Measurements from ENCODE around the gene COL4A3.

The COL4A3 gene

DNA sequence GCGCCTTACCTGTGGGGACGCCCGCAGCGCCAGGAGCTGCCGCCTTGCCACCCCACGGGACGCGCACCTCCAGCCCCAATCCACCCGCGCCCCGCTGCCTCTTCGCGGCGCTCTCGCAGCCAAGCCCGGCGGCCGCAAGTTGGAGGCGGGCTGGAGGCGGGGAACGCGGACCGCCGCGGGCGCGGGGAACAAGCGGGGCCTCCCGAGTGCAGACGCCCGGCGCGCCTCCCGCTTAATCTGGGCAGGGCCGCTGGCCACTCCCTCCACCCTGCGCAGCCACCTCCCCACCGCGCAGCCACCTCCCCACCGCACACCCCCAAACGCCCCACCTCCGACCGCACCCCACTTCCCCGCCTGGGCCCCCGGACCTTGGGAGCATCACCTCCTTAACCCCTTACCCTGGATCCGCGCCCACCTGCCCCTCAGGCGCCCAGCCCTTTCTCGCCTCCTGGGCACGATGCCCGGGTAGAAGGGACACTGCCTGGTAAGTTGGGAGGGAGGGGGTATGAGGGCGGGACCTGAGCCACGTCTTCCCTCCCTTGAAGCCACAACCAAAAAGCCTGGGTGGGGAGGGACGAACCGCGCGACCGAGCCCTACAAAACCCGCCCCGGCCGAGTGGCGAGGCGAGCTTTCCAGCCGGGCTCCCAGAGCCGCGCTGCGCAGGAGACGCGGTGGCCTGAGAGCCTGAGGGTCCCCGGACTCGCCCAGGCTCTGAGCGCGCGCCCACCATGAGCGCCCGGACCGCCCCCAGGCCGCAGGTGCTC, at the start of gene COL4A3, which contains the start of gene COL4A4:
Gene COL4A3, plus strand, starts transcription at position 627 of the 765 bp plus-strand sequence. Its CDS starts 103 bp downstream, at position 730.
Gene COL4A4, minus strand, starts transcription at position 208 of the 765 bp plus-strand sequence. CDS start 16,722 bp downstream, outside the sequence.
- DNase-seq (ENCODE audit: low read depth in 2 of 2): no peak

DNA sequence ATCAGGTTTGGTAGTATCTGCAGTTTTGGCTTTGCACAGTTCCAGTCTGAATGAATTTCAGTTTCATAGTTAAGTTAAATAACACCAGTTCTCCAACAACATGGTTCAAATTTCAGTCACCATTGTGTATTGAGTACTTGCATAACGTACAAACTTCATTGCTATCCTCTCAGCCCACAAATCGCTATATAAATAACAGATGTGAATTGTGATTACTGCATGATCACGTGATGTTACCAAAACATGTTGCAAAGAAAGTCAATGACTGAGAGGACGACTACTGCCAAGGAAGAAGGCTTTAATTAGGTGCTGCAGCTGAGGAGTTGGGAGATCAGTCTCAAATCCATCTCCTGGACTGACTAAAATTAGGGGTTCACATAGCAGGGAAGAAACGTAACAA, 48.7 kb upstream of the COL4A3 start:
- DNase-seq (ENCODE audit: low read depth in 2 of 2): no peak

DNA sequence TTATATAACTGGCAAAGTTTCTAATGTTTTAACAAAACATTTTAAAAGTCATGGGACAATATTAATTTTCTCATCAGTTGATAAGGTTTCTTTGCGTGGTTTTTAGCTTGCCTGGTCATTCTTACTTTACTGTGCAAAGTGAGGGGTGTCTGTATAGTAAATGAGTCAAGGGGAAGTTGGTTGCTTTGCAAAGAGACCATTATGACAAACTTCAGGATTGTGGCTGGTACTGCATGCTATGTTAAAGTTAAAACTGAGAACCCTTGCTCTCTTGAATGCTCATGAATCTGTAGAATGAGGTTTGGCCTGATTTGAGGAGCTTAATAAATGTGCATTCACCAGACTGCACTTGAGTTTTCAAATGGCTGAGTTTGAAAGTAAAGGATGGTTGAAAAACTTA, 47.4 kb upstream of the COL4A3 start:
- no peak for DNase-seq (ENCODE audit: low read depth in 2 of 2)

- DNase-seq (ENCODE audit: low read depth in 2 of 2): no peak
Observed at GRCh38 chr2:227117852-227118251, 46.6 kb upstream of the COL4A3 start.

DNA sequence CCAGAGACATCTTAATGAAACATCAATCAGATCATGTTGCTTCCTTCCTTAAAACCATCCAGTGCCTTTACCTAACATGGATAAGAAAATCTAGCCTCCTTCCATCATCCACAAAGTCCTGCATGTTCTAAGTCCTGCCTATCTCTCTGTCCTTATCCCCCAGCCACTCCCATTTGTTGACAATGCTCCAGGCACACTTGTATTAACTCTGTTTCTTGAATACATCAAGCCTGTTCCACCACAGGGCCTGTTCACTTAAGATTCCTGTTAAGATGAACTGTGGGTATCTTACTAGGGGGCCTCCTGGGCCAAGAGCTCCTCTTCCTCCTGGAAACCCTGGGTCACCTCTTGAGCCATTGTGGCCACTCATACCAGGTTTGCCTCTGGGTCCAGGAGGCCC, 46.1 kb upstream of the COL4A3 start:
- DNase-seq (ENCODE audit: low read depth in 2 of 2): no peak

- DNase-seq (ENCODE audit: low read depth in 2 of 2): no peak
Observed at GRCh38 chr2:227123697-227124096, 40.7 kb upstream of the COL4A3 start.

- DNase-seq (ENCODE audit: low read depth in 2 of 2): no peak
Observed at GRCh38 chr2:227124811-227125210, 39.6 kb upstream of the COL4A3 start.

- DNase-seq (ENCODE audit: low read depth in 2 of 2): no peak
Observed at GRCh38 chr2:227125506-227125905, 38.9 kb upstream of the COL4A3 start.

DNA sequence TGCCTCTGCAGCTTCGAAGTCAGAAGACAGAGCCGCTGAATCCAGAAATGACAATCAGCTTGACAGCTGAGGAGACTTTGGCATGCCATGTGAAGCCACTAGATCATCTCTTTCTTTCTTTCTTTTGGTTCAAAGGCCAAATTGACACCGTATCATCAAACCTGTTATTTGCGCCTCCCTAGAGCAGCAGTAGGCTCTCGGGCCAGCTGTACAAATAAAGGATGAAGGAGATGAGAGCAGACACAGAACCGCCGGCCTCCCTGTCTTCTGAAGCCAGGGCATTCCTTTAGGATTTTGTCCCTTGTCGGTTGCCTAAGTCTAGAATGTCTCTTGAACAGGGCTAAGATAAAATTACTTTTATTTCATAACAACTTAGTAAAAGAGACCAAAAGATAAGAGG, 37.2 kb upstream of the COL4A3 start:
- no peak for DNase-seq (ENCODE audit: low read depth in 2 of 2)

GRCh38 chr2:227130636-227131035, 33.8 kb upstream of the COL4A3 start:
- no peak for DNase-seq (ENCODE audit: low read depth in 2 of 2)

GRCh38 chr2:227132986-227133385, 31.4 kb upstream of the COL4A3 start:
- no peak for DNase-seq (ENCODE audit: low read depth in 2 of 2)

GRCh38 chr2:227134591-227134990, 29.8 kb upstream of the COL4A3 start:
- no peak for DNase-seq (ENCODE audit: low read depth in 2 of 2)

DNA sequence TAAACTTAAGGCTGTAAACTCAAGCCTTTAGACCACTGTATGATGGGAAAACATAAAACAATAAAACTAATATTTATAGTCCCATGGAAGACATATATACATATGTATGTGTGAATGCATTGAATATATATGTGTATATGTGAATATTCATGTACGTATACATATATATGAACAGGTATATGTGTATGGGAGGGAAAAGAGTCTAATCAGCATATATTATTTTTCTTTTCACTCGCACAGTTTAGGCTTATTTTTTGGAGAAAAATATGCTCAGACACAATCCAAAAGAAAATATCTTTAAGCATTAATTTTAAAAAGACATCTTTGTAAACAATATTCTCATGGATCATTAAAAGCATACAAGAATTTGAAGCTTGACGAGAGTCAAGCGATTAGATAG, 23.1 kb upstream of the COL4A3 start:
- DNase-seq (ENCODE audit: low read depth in 2 of 2): no peak

DNA sequence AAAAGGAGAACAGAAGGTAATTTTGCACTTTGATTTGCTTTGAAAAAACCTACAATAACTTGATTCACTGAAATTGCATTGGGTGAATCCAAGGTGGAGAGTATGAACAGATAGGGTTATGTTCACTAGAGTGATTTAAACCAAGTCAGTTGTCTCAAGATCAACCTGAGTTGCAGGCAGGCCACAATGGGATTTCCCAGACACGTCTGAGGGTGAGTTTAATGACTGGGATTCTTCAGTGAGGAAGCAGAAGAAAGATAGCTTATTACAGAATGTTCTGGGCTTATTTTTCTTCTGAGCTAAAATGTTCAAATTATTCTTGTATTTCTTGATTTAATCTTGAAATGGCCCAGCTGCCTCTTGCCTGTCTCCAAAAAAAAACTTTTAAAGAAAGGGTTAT, 20.5 kb upstream of the COL4A3 start:
- DNase-seq (ENCODE audit: low read depth in 2 of 2): no peak

DNA sequence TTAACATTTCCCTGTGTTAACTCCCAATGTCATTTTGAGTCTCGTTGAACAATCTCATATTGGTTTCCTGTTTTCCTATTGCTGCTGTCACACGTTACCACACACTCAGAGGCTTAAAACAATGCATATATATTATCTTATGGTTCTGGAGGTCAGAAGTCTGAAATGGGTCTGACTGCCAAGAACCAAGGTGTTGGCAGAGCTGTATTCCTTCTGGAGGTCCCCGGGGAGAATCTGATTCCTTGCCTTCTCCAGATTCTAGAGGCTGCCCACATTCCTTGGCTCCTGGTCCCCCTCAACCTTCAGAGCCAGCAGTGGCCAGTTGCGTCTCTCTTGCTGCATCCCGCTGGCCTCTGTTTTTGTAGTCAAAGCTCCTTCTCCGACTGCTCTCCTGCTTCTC, 18.0 kb upstream of the COL4A3 start:
- no peak for DNase-seq (ENCODE audit: low read depth in 2 of 2)

- DNase-seq (ENCODE audit: low read depth in 2 of 2): no peak
Observed at GRCh38 chr2:227147023-227147422, 17.4 kb upstream of the COL4A3 start.

- DNase-seq (ENCODE audit: low read depth in 2 of 2): no peak
Observed at GRCh38 chr2:227148106-227148505, 16.3 kb upstream of the COL4A3 start.

GRCh38 chr2:227150222-227150936, 14.0 kb upstream of the COL4A3 start:
- DNase-seq (ENCODE audit: low read depth in 2 of 2): no peak

- DNase-seq (ENCODE audit: low read depth in 2 of 2): no peak
Observed at GRCh38 chr2:227152093-227152766, 12.2 kb upstream of the COL4A3 start.

GRCh38 chr2:227153307-227153706, 11.1 kb upstream of the COL4A3 start:
- DNase-seq (ENCODE audit: low read depth in 2 of 2): no peak

DNA sequence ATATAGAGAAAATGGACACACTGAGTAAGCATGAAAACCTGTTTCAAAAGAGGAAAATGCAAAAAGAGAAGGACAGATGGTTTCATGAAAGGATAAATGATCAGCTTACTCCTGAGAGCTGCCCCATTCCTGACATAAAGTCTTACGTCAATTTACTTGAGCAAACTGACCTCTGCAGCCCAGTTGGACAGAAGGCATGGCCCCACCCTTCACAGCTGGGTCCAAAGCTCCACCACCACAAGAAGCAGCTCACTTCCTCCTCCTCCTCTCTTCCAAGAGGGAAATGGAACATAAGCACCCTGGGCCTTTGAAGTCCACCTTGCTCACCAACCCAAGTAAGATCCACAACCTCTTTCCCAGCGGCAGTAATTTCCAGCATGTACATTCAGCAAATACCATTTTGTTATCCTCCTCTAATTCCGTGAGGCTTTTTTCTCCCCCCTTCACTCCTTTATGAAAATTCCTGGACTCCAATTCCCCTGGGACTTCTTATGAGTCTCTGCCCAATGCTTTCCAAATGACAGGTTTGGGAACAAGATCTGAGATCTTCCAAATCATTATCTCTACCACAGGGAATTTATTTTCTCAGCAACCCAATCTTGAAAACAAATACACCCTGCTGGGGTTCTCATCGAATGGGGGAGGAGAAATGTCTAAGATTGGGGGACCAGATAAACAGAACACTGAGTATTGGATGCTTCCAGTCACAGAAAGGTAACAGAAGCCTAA, 10.5 kb upstream of the COL4A3 start:
- no peak for DNase-seq (ENCODE audit: low read depth in 2 of 2)

Measured in stimulated activated CD8-positive, alpha-beta memory T cell treated with anti-CD3 and anti-CD28 coated beads, Interleukin-7, amount 100 ng/mL, for 1 hour (primary cell).